Neural progenitor cell (in vitro differentiated cells): Measurements from ENCODE around the gene C20orf141.

Experiments used
- CTCF ChIP-seq: fragments of 200-600 bp; sonication (generic); IDR thresholded peaks from 2 replicates; pipeline ENCODE4 v1.5.1; 2017; ENCODE audit warnings: antibody characterized with exemption, mild to moderate bottlenecking
- EZH2 ChIP-seq: fragments of 200-600 bp; sonication (generic); IDR thresholded peaks from 2 replicates; pipeline ENCODE4 v1.6.1; 2017; ENCODE audit warnings: antibody characterized with exemption, mild to moderate bottlenecking, moderate library complexity
- EZH2phosphoT487 ChIP-seq: fragments of 200-600 bp; sonication (generic); IDR thresholded peaks from 2 replicates; pipeline ENCODE4 v1.6.1; 2017; ENCODE audit warnings: antibody characterized with exemption

- TF ChIP-seq CTCF (peak; percentile 31), EZH2 (peak; percentile 42), EZH2phosphoT487 (peak; percentile 33)
Measured at GRCh38 chr20:2800521-2801285, 14.1 kb upstream of the C20orf141 start, which contains the start of gene CPXM1.
